ENCODE data around the gene CDH5. TPM values are rescaled to one million over a fixed set of nuclear protein-coding genes. Genes with fewer than 3 reads are reported as not detected.
"Not testable (repeated sequence)": the region's sequence is repeated elsewhere in the genome, so short reads cannot be mapped to it uniquely, and the experiment has no call there.

CDH5 gene
- total RNA-seq, 1 experiment from 2014 or later: not detected

GRCh38 chr16:66444049-66444481, 77.6 kb downstream of the CDH5 start:
- DNase-seq (ENCODE audit: unreplicated experiment): no peak
- Mint-ChIP-seq H3K36me3 (ENCODE audit: insufficient read depth, unreplicated experiment) (no peaks in the 10 kb centered on the region), H3K27ac (ENCODE audit: low read depth, unreplicated experiment) (no peak overlapping the region), H3K27me3 (ENCODE audit: insufficient read depth, unreplicated experiment) (no peaks in the 10 kb centered on the region), H3K4me3 (ENCODE audit: unreplicated experiment) (no peak overlapping the region), H3K9me3 (ENCODE audit: unreplicated experiment) (no peaks in the 10 kb centered on the region), H3K4me1 (ENCODE audit: insufficient read depth, unreplicated experiment) (peaks cover 20% of the 10 kb centered on the region)
- BruUV-seq (replicated peaks): no TSS peak
- intact Hi-C loops (cut with micrococcal nuclease): no loop called here
- ChIA-PET CTCF (interaction anchor here (0.7 to 1.6 kb wide), 5 partner anchors 10 to 99 kb away, joined by 3 to 4 read pairs (median 4); no protein-coding TSS in a partner anchor), POLR2A (interaction anchor here (0.6 kb wide), 1 partner anchor 18 kb away, joined by 5 read pairs; no protein-coding TSS in a partner anchor)
- no peak for TF ChIP-seq CTCF (IDR thresholded peaks at IDR 0.05; ENCODE audit: unreplicated experiment)

GRCh38 chr16:66446737-66447136, 80.2 kb downstream of the CDH5 start:
- peaks cover 14% of the 10 kb centered on the region for H3K4me1 Mint-ChIP-seq (ENCODE audit: insufficient read depth, unreplicated experiment)
- POLR2A ChIA-PET: no interaction called here
- intact Hi-C loops (cut with micrococcal nuclease): no loop called here

GRCh38 chr16:66447491-66447890, 81.0 kb downstream of the CDH5 start:
- Mint-ChIP-seq H3K27ac (ENCODE audit: low read depth, unreplicated experiment) (no peak overlapping the region), H3K36me3 (ENCODE audit: insufficient read depth, unreplicated experiment) (no peaks in the 10 kb centered on the region), H3K27me3 (ENCODE audit: insufficient read depth, unreplicated experiment) (no peaks in the 10 kb centered on the region), H3K9me3 (ENCODE audit: unreplicated experiment) (no peaks in the 10 kb centered on the region), H3K4me1 (ENCODE audit: insufficient read depth, unreplicated experiment) (peaks cover 14% of the 10 kb centered on the region), H3K4me3 (ENCODE audit: unreplicated experiment) (no peak overlapping the region)
- intact Hi-C loops (cut with micrococcal nuclease): no loop called here
- no peak for DNase-seq (ENCODE audit: unreplicated experiment)
- BruUV-seq (replicated peaks): no TSS peak
- POLR2A ChIA-PET: no interaction called here
- CTCF ChIA-PET: interaction anchor here (1.1 to 1.2 kb wide), 3 partner anchors 8 to 90 kb away, joined by 3 read pairs; no protein-coding TSS in a partner anchor
- TF ChIP-seq CTCF (IDR thresholded peaks at IDR 0.05; ENCODE audit: unreplicated experiment): no peak

More at GRCh38 chr16:66446737-66447136, 80.2 kb downstream of the CDH5 start:
- no TSS peak for BruUV-seq (replicated peaks)
- H3K27me3 Mint-ChIP-seq (ENCODE audit: insufficient read depth, unreplicated experiment): no peaks in the 10 kb centered on the region
- H3K27ac Mint-ChIP-seq (ENCODE audit: low read depth, unreplicated experiment): no peak overlapping the region
- TF ChIP-seq CTCF (IDR thresholded peaks at IDR 0.05; ENCODE audit: unreplicated experiment): no peak
- no peak overlapping the region for H3K4me3 Mint-ChIP-seq (ENCODE audit: unreplicated experiment)
- peak; percentile 79 for DNase-seq (ENCODE audit: unreplicated experiment)
- no peaks in the 10 kb centered on the region for H3K9me3 Mint-ChIP-seq (ENCODE audit: unreplicated experiment)
- no peaks in the 10 kb centered on the region for H3K36me3 Mint-ChIP-seq (ENCODE audit: insufficient read depth, unreplicated experiment)
- CTCF ChIA-PET: interaction anchor here (0.9 to 1.2 kb wide), 3 partner anchors 9 to 41 kb away, joined by 3 read pairs; no protein-coding TSS in a partner anchor

- intact Hi-C loops (cut with micrococcal nuclease): no loop called here
- no peak for DNase-seq (ENCODE audit: unreplicated experiment)
- no TSS peak for BruUV-seq (replicated peaks)
- no peak for TF ChIP-seq CTCF (IDR thresholded peaks at IDR 0.05; ENCODE audit: unreplicated experiment)
- POLR2A ChIA-PET: no interaction called here
- CTCF ChIA-PET: interaction anchor here (1.4 kb wide), 1 partner anchor 44 kb away, joined by 7 read pairs; no protein-coding TSS in a partner anchor
- Mint-ChIP-seq H3K4me3 (ENCODE audit: unreplicated experiment) (no peak overlapping the region), H3K4me1 (ENCODE audit: insufficient read depth, unreplicated experiment) (peaks cover 3% of the 10 kb centered on the region), H3K27me3 (ENCODE audit: insufficient read depth, unreplicated experiment) (no peaks in the 10 kb centered on the region), H3K36me3 (ENCODE audit: insufficient read depth, unreplicated experiment) (no peaks in the 10 kb centered on the region), H3K9me3 (ENCODE audit: unreplicated experiment) (no peaks in the 10 kb centered on the region), H3K27ac (ENCODE audit: low read depth, unreplicated experiment) (no peak overlapping the region)
Observed at GRCh38 chr16:66451548-66451947, 85.1 kb downstream of the CDH5 start.

- H3K4me1 Mint-ChIP-seq (ENCODE audit: insufficient read depth, unreplicated experiment); H3K27ac Mint-ChIP-seq (ENCODE audit: low read depth, unreplicated experiment); H3K4me3 Mint-ChIP-seq (ENCODE audit: unreplicated experiment); BruUV-seq (replicated peaks); H3K36me3 Mint-ChIP-seq (ENCODE audit: insufficient read depth, unreplicated experiment); intact Hi-C loops (cut with micrococcal nuclease); H3K9me3 Mint-ChIP-seq (ENCODE audit: unreplicated experiment); DNase-seq (ENCODE audit: unreplicated experiment); H3K27me3 Mint-ChIP-seq (ENCODE audit: insufficient read depth, unreplicated experiment): not testable (repeated sequence)
- ChIA-PET CTCF (interaction anchor here (0.6 to 0.9 kb wide), 3 partner anchors 26 to 96 kb away, joined by 4 read pairs; no protein-coding TSS in a partner anchor), POLR2A (interaction anchor here (0.7 kb wide), 1 partner anchor 8 kb away, joined by 3 read pairs; no protein-coding TSS in a partner anchor)
Observed at GRCh38 chr16:66453230-66453629, 86.7 kb downstream of the CDH5 start.
